ENCODE data around the gene TTC23L. TPM values are rescaled to one million over a fixed set of nuclear protein-coding genes. Genes with fewer than 3 reads are reported as not detected.

The TTC23L gene
- total RNA-seq, 1 experiment from 2014 or later: 0.09 TPM

GRCh38 chr5:34881246-34881645 is 42.3 kb downstream of the TTC23L start:
- POLR2A ChIA-PET: no interaction called here
- H3K4me1 Mint-ChIP-seq (ENCODE audit: low read depth, unreplicated experiment): no peaks in the 10 kb centered on the region
- no peaks in the 10 kb centered on the region for H3K9me3 Mint-ChIP-seq (ENCODE audit: unreplicated experiment)
- no peaks in the 10 kb centered on the region for H3K27me3 Mint-ChIP-seq (ENCODE audit: insufficient read depth, unreplicated experiment)
- BruUV-seq (replicated peaks): no TSS peak
- Histone ChIP-seq H3K27me3 (replicated peaks; ENCODE audit: control insufficient read depth, insufficient read depth, low read length) (no peaks in the 10 kb centered on the region), H3K9me3 (no peaks in the 10 kb centered on the region; the same call in 1 of the 2 replicates), H3K4me3 (ENCODE audit: low read depth, low read length) (no peak overlapping the region), H3K36me3 (ENCODE audit: control insufficient read depth, insufficient read depth, low read length) (no peaks in the 10 kb centered on the region), H3K4me1 (no peaks in the 10 kb centered on the region)
- DNase-seq: no peak
- no peak for TF ChIP-seq CTCF (IDR thresholded peaks at IDR 0.05; ENCODE audit: insufficient read depth in 1 of 2, low read depth in 1 of 2, low read length in 1 of 2, severe bottlenecking in 1 of 2, unreplicated experiment in 1 of 2)
- CTCF ChIA-PET: no interaction called here
- H3K4me3 Mint-ChIP-seq (ENCODE audit: unreplicated experiment): no peak overlapping the region
- no peaks in the 10 kb centered on the region for H3K36me3 Mint-ChIP-seq (ENCODE audit: insufficient read depth, unreplicated experiment)
- intact Hi-C loops (cut with micrococcal nuclease; ENCODE audit: unreplicated experiment): no loop called here
- no peak overlapping the region for H3K27ac Mint-ChIP-seq (ENCODE audit: unreplicated experiment)

- H3K9me3 Mint-ChIP-seq (ENCODE audit: unreplicated experiment): no peaks in the 10 kb centered on the region
- no peaks in the 10 kb centered on the region for H3K27me3 ChIP-seq (replicated peaks; ENCODE audit: control insufficient read depth, insufficient read depth, low read length)
- H3K4me3 ChIP-seq (ENCODE audit: low read depth, low read length): no peak overlapping the region
- H3K9me3 ChIP-seq: no peaks in the 10 kb centered on the region
- no peak for DNase-seq
- no peak for TF ChIP-seq CTCF (IDR thresholded peaks at IDR 0.05; ENCODE audit: insufficient read depth in 1 of 2, low read depth in 1 of 2, low read length in 1 of 2, severe bottlenecking in 1 of 2, unreplicated experiment in 1 of 2)
- no peaks in the 10 kb centered on the region for H3K4me1 Mint-ChIP-seq (ENCODE audit: low read depth, unreplicated experiment)
- no TSS peak for BruUV-seq (replicated peaks)
- intact Hi-C loops (cut with micrococcal nuclease; ENCODE audit: unreplicated experiment): no loop called here
- CTCF ChIA-PET: interaction anchor here (0.6 kb wide), 1 partner anchor 58 kb away, joined by 4 read pairs; no protein-coding TSS in a partner anchor
- no peak overlapping the region for H3K4me3 Mint-ChIP-seq (ENCODE audit: unreplicated experiment)
- POLR2A ChIA-PET: no interaction called here
- H3K4me1 ChIP-seq: no peaks in the 10 kb centered on the region
- H3K36me3 Mint-ChIP-seq (ENCODE audit: insufficient read depth, unreplicated experiment): no peaks in the 10 kb centered on the region
- no peaks in the 10 kb centered on the region for H3K36me3 ChIP-seq (ENCODE audit: control insufficient read depth, insufficient read depth, low read length)
- no peaks in the 10 kb centered on the region for H3K27me3 Mint-ChIP-seq (ENCODE audit: insufficient read depth, unreplicated experiment)
- no peak overlapping the region for H3K27ac Mint-ChIP-seq (ENCODE audit: unreplicated experiment)
These were observed 47.6 kb downstream of the TTC23L start for GRCh38 chr5:34886392-34887119.

GRCh38 chr5:34889394-34889793 is 50.4 kb downstream of the TTC23L start:
- no peaks in the 10 kb centered on the region for H3K4me1 ChIP-seq
- Mint-ChIP-seq H3K27me3 (ENCODE audit: insufficient read depth, unreplicated experiment) (no peaks in the 10 kb centered on the region), H3K4me1 (ENCODE audit: low read depth, unreplicated experiment) (no peaks in the 10 kb centered on the region), H3K36me3 (ENCODE audit: insufficient read depth, unreplicated experiment) (no peaks in the 10 kb centered on the region), H3K9me3 (ENCODE audit: unreplicated experiment) (no peaks in the 10 kb centered on the region), H3K27ac (ENCODE audit: unreplicated experiment) (no peak overlapping the region), H3K4me3 (ENCODE audit: unreplicated experiment) (no peak overlapping the region)
- intact Hi-C loops (cut with micrococcal nuclease; ENCODE audit: unreplicated experiment): no loop called here
- H3K27me3 ChIP-seq (replicated peaks; ENCODE audit: control insufficient read depth, insufficient read depth, low read length): no peaks in the 10 kb centered on the region
- TF ChIP-seq CTCF (IDR thresholded peaks at IDR 0.05; ENCODE audit: insufficient read depth in 1 of 2, low read depth in 1 of 2, low read length in 1 of 2, severe bottlenecking in 1 of 2, unreplicated experiment in 1 of 2): no peak
- no peak for DNase-seq
- BruUV-seq (replicated peaks): no TSS peak
- ChIA-PET CTCF (no interaction called here), POLR2A (no interaction called here)
- no peaks in the 10 kb centered on the region for H3K9me3 ChIP-seq
- no peaks in the 10 kb centered on the region for H3K36me3 ChIP-seq (ENCODE audit: control insufficient read depth, insufficient read depth, low read length)
- no peak overlapping the region for H3K4me3 ChIP-seq (ENCODE audit: low read depth, low read length)

Data from Caco-2 (cell line).